H9 (cell line): Measurements from ENCODE around the gene CDKL4. TPM values are rescaled to one million over a fixed set of nuclear protein-coding genes. Genes with fewer than 3 reads are reported as not detected.

ENCODE experiments used
- DNase-seq: peaks from one replicate; pipeline ENCODE4 v3.0.0-alpha.2; 2017
- H2AFZ ChIP-seq: one replicate; pipeline ENCODE4 v1.6.1; 2013; ENCODE audit warnings: mild to moderate bottlenecking, low read length, control low read depth, moderate library complexity
- H2AK5ac ChIP-seq: 2 replicates; pipeline ENCODE4 v1.6.1; 2013; ENCODE audit warnings: low read length, control low read depth, mixed read lengths; ENCODE audit not compliant: insufficient read length
- H2BK120ac ChIP-seq: one replicate; pipeline ENCODE4 v1.6.1; 2013; ENCODE audit warnings: low read depth, mild to moderate bottlenecking, low read length, control low read depth, inconsistent platforms; ENCODE audit not compliant: poor library complexity, severe bottlenecking
- H2BK12ac ChIP-seq: 2 replicates; pipeline ENCODE4 v1.6.1; 2013; ENCODE audit warnings: low read length, control low read depth, mixed read lengths, low read depth; ENCODE audit not compliant: insufficient read length
- H2BK15ac ChIP-seq: 2 replicates; pipeline ENCODE4 v1.6.1; 2013; ENCODE audit warnings: low read depth, low read length, control low read depth
- H2BK20ac ChIP-seq: one replicate; pipeline ENCODE4 v1.6.1; 2013; ENCODE audit warnings: low read depth, mild to moderate bottlenecking, low read length, control low read depth, inconsistent platforms; ENCODE audit not compliant: poor library complexity, severe bottlenecking
- H2BK5ac ChIP-seq: 2 replicates; pipeline ENCODE4 v1.6.1; 2013; ENCODE audit warnings: low read length, control low read depth, mixed read lengths; ENCODE audit not compliant: insufficient read length
- H3K14ac ChIP-seq: 2 replicates; pipeline ENCODE4 v1.6.1; 2013; ENCODE audit warnings: low read length, control low read depth; ENCODE audit not compliant: insufficient read depth
- H3K18ac ChIP-seq: 2 replicates; pipeline ENCODE4 v1.6.1; 2013; ENCODE audit warnings: low read depth, mild to moderate bottlenecking, mixed read lengths, low read length, control low read depth; ENCODE audit not compliant: insufficient read length
- H3K23ac ChIP-seq: 2 replicates; pipeline ENCODE4 v1.6.1; 2013; ENCODE audit warnings: low read length, control low read depth, mixed read lengths, low read depth; ENCODE audit not compliant: insufficient read length
- H3K23me2 ChIP-seq: 2 replicates; pipeline ENCODE4 v1.6.1; 2013; ENCODE audit warnings: low read depth, mild to moderate bottlenecking, mixed read lengths, low read length, control low read depth; ENCODE audit not compliant: insufficient read length, poor library complexity, severe bottlenecking
- H3K27ac ChIP-seq: 2 replicates; pipeline ENCODE4 v1.5.1; 2013; ENCODE audit warnings: low read length, control low read depth, mixed read lengths, low read depth; ENCODE audit not compliant: insufficient read length
- H3K27me3 ChIP-seq: 2 replicates; pipeline ENCODE4 v1.6.1; 2013; ENCODE audit warnings: low read length, control low read depth, inconsistent platforms; ENCODE audit not compliant: insufficient read depth
- H3K4ac ChIP-seq: 2 replicates; pipeline ENCODE4 v1.6.1; 2013; ENCODE audit warnings: low read depth, mild to moderate bottlenecking, control low read depth, inconsistent platforms, low read length, moderate library complexity
- H3K4me1 ChIP-seq: 2 replicates; pipeline ENCODE4 v1.6.1; 2013; ENCODE audit warnings: low read length, control low read depth, inconsistent platforms; ENCODE audit not compliant: insufficient read depth
- H3K4me2 ChIP-seq: 2 replicates; pipeline ENCODE4 v1.6.1; 2013; ENCODE audit warnings: low read length, control low read depth, mixed read lengths; ENCODE audit not compliant: insufficient read length, insufficient read depth
- H3K56ac ChIP-seq: 2 replicates; pipeline ENCODE4 v1.6.1; 2013; ENCODE audit warnings: low read depth, mild to moderate bottlenecking, mixed read lengths, low read length, control low read depth; ENCODE audit not compliant: insufficient read length
- H3K79me1 ChIP-seq: 2 replicates; pipeline ENCODE4 v1.6.1; 2013; ENCODE audit warnings: low read depth, mild to moderate bottlenecking, moderate library complexity, low read length, control low read depth, inconsistent platforms; ENCODE audit not compliant: insufficient read depth, poor library complexity, severe bottlenecking
- H3K79me2 ChIP-seq: 2 replicates; pipeline ENCODE4 v1.6.1; 2013; ENCODE audit warnings: low read length, control low read depth, inconsistent platforms; ENCODE audit not compliant: insufficient read depth
- H3K9ac ChIP-seq: 2 replicates; pipeline ENCODE4 v1.6.1; 2013; ENCODE audit warnings: low read length, control low read depth, mixed read lengths; ENCODE audit not compliant: insufficient read length; ENCODE audit errors: extremely low read depth
- H3K9me3 ChIP-seq: one replicate; pipeline ENCODE4 v1.6.1; 2013; ENCODE audit warnings: low read depth, low read length, inconsistent platforms; ENCODE audit not compliant: control insufficient read depth
- H3T11ph ChIP-seq: one replicate; pipeline ENCODE4 v1.6.1; 2013; ENCODE audit warnings: mild to moderate bottlenecking, low read length, control low read depth, inconsistent platforms
- H4K20me1 ChIP-seq: one replicate; pipeline ENCODE4 v1.6.1; 2013; ENCODE audit not compliant: control insufficient read depth, insufficient read length, insufficient read depth
- H4K5ac ChIP-seq: 2 replicates; pipeline ENCODE4 v1.6.1; 2013; ENCODE audit warnings: low read depth, mild to moderate bottlenecking, mixed read lengths, low read length, control low read depth; ENCODE audit not compliant: insufficient read length
- H4K8ac ChIP-seq: replicated peaks from 2 replicates; pipeline ENCODE4 v1.6.1; 2013; ENCODE audit warnings: low read length, control low read depth, mixed read lengths, low read depth; ENCODE audit not compliant: insufficient read length
- H4K91ac ChIP-seq: 2 replicates; pipeline ENCODE4 v1.6.1; 2013; ENCODE audit warnings: low read depth, mild to moderate bottlenecking, moderate library complexity, mixed read lengths, low read length, control low read depth; ENCODE audit not compliant: insufficient read length
- H3K27ac Mint-ChIP-seq, 3 experiments: 2 replicates in 2 of 3; 3 replicates in 1 of 3; pipeline ENCODE4 v1.8.0; 2020 to 2021; ENCODE audit warnings: mixed read lengths in 3 of 3, mild to moderate bottlenecking in 1 of 3, moderate library complexity in 1 of 3
- H3K27me3 Mint-ChIP-seq: 2 replicates; pipeline ENCODE4 v1.8.0; 2021; ENCODE audit warnings: low read depth, mild to moderate bottlenecking, moderate library complexity, mixed read lengths
- H3K36me3 Mint-ChIP-seq, 3 experiments: 2 replicates in 2 of 3; 3 replicates in 1 of 3; pipeline ENCODE4 v1.8.0; 2020 to 2021; ENCODE audit warnings: low read depth in 3 of 3, mixed read lengths in 3 of 3; ENCODE audit not compliant: insufficient read depth in 1 of 3
- H3K4me1 Mint-ChIP-seq, 2 experiments: 2 replicates each; pipeline ENCODE4 v1.8.0; 2020; ENCODE audit warnings: mixed read lengths in 2 of 2
- H3K4me3 Mint-ChIP-seq, 2 experiments: 2 replicates in 1 of 2; 3 replicates in 1 of 2; pipeline ENCODE4 v1.8.0; 2020 to 2021; ENCODE audit warnings: mild to moderate bottlenecking in 2 of 2, mixed read lengths in 2 of 2, moderate library complexity in 1 of 2
- H3K9me3 Mint-ChIP-seq, 2 experiments: 2 replicates in 1 of 2; 3 replicates in 1 of 2; pipeline ENCODE4 v1.8.0; 2020; ENCODE audit warnings: mild to moderate bottlenecking in 2 of 2, mixed read lengths in 2 of 2, moderate library complexity in 1 of 2
- CTCF ChIP-seq: fragments of 200-600 bp; sonication (generic); conservative IDR thresholded peaks from 3 replicates; pipeline ENCODE4 v1.8.0; 2021; ENCODE audit warnings: antibody characterized with exemption, mild to moderate bottlenecking
- WGBS: extraction: QIAGEN DNeasy Blood & Tissue Kit; methylation state at CpG from one replicate; pipeline ENCODE4 v1.1.7; 2013; ENCODE audit warnings: missing lambda C conversion rate, low lambda C conversion rate, mixed read lengths; ENCODE audit not compliant: insufficient read length; ENCODE audit errors: extremely low coverage; 5-methylcytosine and 5-hydroxymethylcytosine counted together
- total RNA-seq: library from RNA; stranded (reverse); gene quantifications from 2 replicates; pipeline ENCODE4 v1.2.1, GENCODE V29; 2021

The CDKL4 gene
- total RNA-seq, 1 experiment from 2014 or later, result not detected

GRCh38 chr2:39210846-39211245, 32.9 kb downstream of the CDKL4 start:
- H3K9me3 Mint-ChIP-seq, result peaks cover 0 to 5% of the 10 kb centered on the region in 2 experiments; a peak in 1 of 5 replicates
- DNase-seq, result no peak

More at GRCh38 chr2:39210846-39211245, 32.9 kb downstream of the CDKL4 start:
- no peaks in the 10 kb centered on the region for H3K79me1 ChIP-seq
- H3K18ac ChIP-seq, result no peak overlapping the region
- no peaks in the 10 kb centered on the region for H3K79me2 ChIP-seq
- H4K8ac ChIP-seq, result no peak overlapping the region
- no peaks in the 10 kb centered on the region for H3K4me1 ChIP-seq
- H3K4me1 Mint-ChIP-seq, result 0 out of 4 replicates have a peak, but pooled peaks cover 0 to 2% of the 10 kb centered on the region in 2 experiments
- no peak overlapping the region for H2BK15ac ChIP-seq
- H3K27ac Mint-ChIP-seq, result no peak overlapping the region
- no peak overlapping the region for H3K14ac ChIP-seq
- no peak overlapping the region for H3K9ac ChIP-seq
- no peak overlapping the region for H3K4me3 Mint-ChIP-seq
- no peaks in the 10 kb centered on the region for H3K27me3 Mint-ChIP-seq
- H4K20me1 ChIP-seq, result no peaks in the 10 kb centered on the region
- no peak overlapping the region for H4K91ac ChIP-seq
- H2AK5ac ChIP-seq, result no peak overlapping the region
- no peak overlapping the region for H4K5ac ChIP-seq
- no peak overlapping the region for H3K27ac ChIP-seq
- H3K9me3 ChIP-seq, result no peaks in the 10 kb centered on the region
- no peaks in the 10 kb centered on the region for H3K27me3 ChIP-seq
- no peak overlapping the region for H2BK5ac ChIP-seq
- peaks cover 0 to 4% (median 2%) of the 10 kb centered on the region in 3 experiments; a peak in 1 of 7 replicates for H3K36me3 Mint-ChIP-seq
- no peak overlapping the region for H2BK120ac ChIP-seq
- no peak overlapping the region for H3T11ph ChIP-seq
- no peak for TF ChIP-seq CTCF
- no peak overlapping the region for H3K56ac ChIP-seq
- H2BK12ac ChIP-seq, result no peak overlapping the region
- no peak overlapping the region for H2AFZ ChIP-seq
- no peak overlapping the region for H3K4ac ChIP-seq
- H3K23ac ChIP-seq, result no peak overlapping the region
- H3K4me2 ChIP-seq, result no peak overlapping the region
- H2BK20ac ChIP-seq, result no peak overlapping the region
- no CpG with 5 or more reads among the region's 1 CpG for WGBS
- no peaks in the 10 kb centered on the region for H3K23me2 ChIP-seq
